T-cell (primary cell): ENCODE measurements around the gene GLT1D1. TPM values are rescaled to one million over a fixed set of nuclear protein-coding genes. Genes with fewer than 3 reads are reported as not detected.

Source experiments
- ATAC-seq, 4 experiments: fragments of 200-7000 bp in 3 of 4; fragments of 150-1000 bp in 1 of 4; cut with Tn5 transposase; replicated peaks in 1 of 4; 1 replicate in 3 of 4; 2 replicates in 1 of 4; pipeline ENCODE4 v1.10.0; 2021; ENCODE audit warnings: moderate library complexity in 3 of 4, mild to moderate bottlenecking in 2 of 4, moderate number of reproducible peaks in 1 of 4
- CTCF ChIA-PET, 2 donors: fragments of 300-600 bp; sonication (Branson Sonifier 250); formaldehyde crosslinking; loops; one replicate each; lab custom pipeline; 2022; ENCODE audit warnings: antibody characterized with exemption in 2 of 2; lab: Charles Lee
- POLR2A ChIA-PET, 2 donors: fragments of 300-600 bp; sonication (Branson Sonifier 250); formaldehyde crosslinking; loops; one replicate each; lab custom pipeline; 2022; ENCODE audit warnings: antibody characterized with exemption in 2 of 2; lab: Charles Lee
- DNase-seq, 35 experiments: peaks; one replicate each; pipeline versions ENCODE4 v3.0.0 to v3.0.0-alpha.2; 2013 to 2023
- H3K27ac ChIP-seq: one replicate; pipeline ENCODE4 v1.5.1; 2013; ENCODE audit warnings: low read length
- H3K27me3 ChIP-seq, 2 experiments: replicated peaks in 1 of 2; 1 replicate in 1 of 2; 2 replicates in 1 of 2; pipeline versions ENCODE4 v1.6.1 to v1.7.0; 2013; ENCODE audit warnings: low read length in 1 of 2, mixed read lengths in 1 of 2; ENCODE audit not compliant: control insufficient read depth in 2 of 2, insufficient read depth in 2 of 2; ENCODE audit errors: extremely low read depth in 1 of 2
- H3K36me3 ChIP-seq, 2 donors: 1 replicate in 1 of 2; 2 replicates in 1 of 2; pipeline versions ENCODE4 v1.6.1 to v1.7.0; 2013; ENCODE audit warnings: low read length in 1 of 2; ENCODE audit not compliant: control insufficient read depth in 2 of 2, insufficient read depth in 1 of 2; ENCODE audit errors: extremely low read depth in 1 of 2
- H3K4me1 ChIP-seq, 2 experiments: 1 replicate in 1 of 2; 2 replicates in 1 of 2; pipeline versions ENCODE4 v1.6.1 to v1.7.0; 2013; ENCODE audit warnings: low read length in 2 of 2, mixed read lengths in 1 of 2; ENCODE audit not compliant: insufficient read depth in 2 of 2, control insufficient read depth in 1 of 2; ENCODE audit errors: extremely low read depth in 1 of 2
- H3K4me3 ChIP-seq, 2 donors: 1 replicate in 1 of 2; 2 replicates in 1 of 2; pipeline versions ENCODE4 v1.5.1 to v1.7.0; 2013; ENCODE audit warnings: mild to moderate bottlenecking in 2 of 2, low read length in 1 of 2, moderate library complexity in 1 of 2; ENCODE audit not compliant: control insufficient read depth in 1 of 2; ENCODE audit errors: extremely low read depth in 1 of 2
- H3K9me3 ChIP-seq: 2 replicates; pipeline ENCODE4 v1.7.0; 2013
- H3K27ac Mint-ChIP-seq, 2 donors: one replicate each; pipeline ENCODE4 v1.8.0; 2020 to 2021; ENCODE audit warnings: mild to moderate bottlenecking in 2 of 2, mixed read lengths in 2 of 2
- H3K27me3 Mint-ChIP-seq, 2 donors: one replicate each; pipeline ENCODE4 v1.8.0; 2021 to 2022; ENCODE audit warnings: mixed read lengths in 2 of 2
- H3K36me3 Mint-ChIP-seq: one replicate; pipeline ENCODE4 v1.8.0; 2021; ENCODE audit warnings: mixed read lengths
- H3K4me1 Mint-ChIP-seq, 3 donors: one replicate each; pipeline ENCODE4 v1.8.0; 2020 to 2022; ENCODE audit warnings: mixed read lengths in 3 of 3, mild to moderate bottlenecking in 1 of 3
- H3K4me3 Mint-ChIP-seq, 3 donors: one replicate each; pipeline ENCODE4 v1.8.0; 2020 to 2022; ENCODE audit warnings: mild to moderate bottlenecking in 3 of 3, mixed read lengths in 3 of 3, moderate library complexity in 3 of 3
- H3K9me3 Mint-ChIP-seq, 3 donors: one replicate each; pipeline ENCODE4 v1.8.0; 2020 to 2022; ENCODE audit warnings: mixed read lengths in 3 of 3
- WGBS: methylation state at CpG from one replicate; pipeline ENCODE4 v1.1.5; 2013; ENCODE audit warnings: missing lambda C conversion rate; ENCODE audit not compliant: insufficient coverage; 5-methylcytosine and 5-hydroxymethylcytosine counted together
- total RNA-seq, 35 experiments: library from RNA in 6 of 35; stranded (reverse) in 6 of 35; fragments of 120-200 nt in 1 of 35; gene quantifications; one replicate each; pipeline versions ENCODE4 v1.2.1 to v1.2.4 and lab custom pipeline; 2013 to 2026

GLT1D1 gene
- total RNA-seq, 5 donors from 2014 or later (not counting 1 experiment from before 2014, with no cell fraction given) = 0.14 to 0.26 TPM; not detected in 3

DNA sequence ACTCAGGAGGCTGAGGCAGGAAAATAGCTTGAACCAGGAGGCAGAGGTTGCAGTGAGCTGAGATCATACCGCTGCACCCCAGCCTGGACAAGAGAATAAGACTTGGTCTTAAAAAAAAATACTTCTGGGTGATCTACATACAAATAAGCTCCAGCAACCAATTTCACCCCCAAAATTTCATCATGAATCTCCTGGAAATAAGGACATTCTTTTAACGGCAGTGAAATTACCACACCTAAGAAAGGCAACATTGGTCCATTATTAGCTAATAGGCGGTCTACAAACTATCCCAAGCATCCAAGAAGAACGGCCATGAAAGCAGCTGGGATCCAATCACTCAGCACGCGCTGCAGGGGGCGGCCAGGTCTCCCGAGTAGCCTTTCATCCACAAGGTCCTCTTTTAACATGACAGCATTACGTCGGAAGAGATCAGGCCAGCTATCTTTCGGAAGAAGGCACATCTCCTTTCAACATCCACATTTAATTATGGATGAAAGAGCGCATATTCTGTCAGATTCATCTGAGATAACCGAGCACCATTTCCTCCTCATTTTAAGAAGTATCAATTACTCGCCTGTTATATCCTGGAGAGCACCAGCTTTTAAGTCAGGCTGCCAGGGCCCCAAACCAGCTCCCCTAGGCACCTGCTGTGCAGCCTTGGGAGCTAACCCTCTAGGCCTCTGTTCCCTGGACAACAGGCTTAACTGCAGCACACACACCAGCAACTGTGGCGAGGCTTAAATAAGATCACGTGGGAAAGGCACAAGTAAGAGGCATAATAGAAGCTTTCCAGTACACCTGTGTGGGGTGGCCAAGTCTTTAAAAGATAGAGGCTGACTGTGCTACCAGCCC is 33.8 kb upstream of the GLT1D1 start:
- peaks cover 59 to 70% (median 67%) of the 10 kb centered on the region in 3 donors for H3K4me1 Mint-ChIP-seq
- H3K9me3 ChIP-seq = no peaks in the 10 kb centered on the region
- H3K4me3 Mint-ChIP-seq = no peak overlapping the region
- ChIA-PET POLR2A (no interaction called here), CTCF (interaction anchor here in 1 of 2 donors (0.8 kb wide), 1 partner anchor 11 kb away, joined by 3 read pairs; no protein-coding TSS in a partner anchor)
- H3K27ac ChIP-seq = no peak overlapping the region
- 91% methylated on average over 13 of the region's 16 CpGs for WGBS
- H3K27me3 ChIP-seq = peaks cover 0 to 6% of the 10 kb centered on the region in 2 experiments
- peaks cover 9 to 60% of the 10 kb centered on the region in 2 experiments for H3K4me1 ChIP-seq
- H3K36me3 ChIP-seq = peaks cover 1 to 12% of the 10 kb centered on the region in 2 donors
- no peaks in the 10 kb centered on the region for H3K9me3 Mint-ChIP-seq
- ATAC-seq = no peak
- no peak overlapping the region for H3K4me3 ChIP-seq
- no peak for DNase-seq
- peaks cover 21% of the 10 kb centered on the region for H3K36me3 Mint-ChIP-seq
- H3K27me3 Mint-ChIP-seq = no peaks in the 10 kb centered on the region
- H3K27ac Mint-ChIP-seq = peak overlapping the region in 1 of 2 donors; percentile 5

DNA sequence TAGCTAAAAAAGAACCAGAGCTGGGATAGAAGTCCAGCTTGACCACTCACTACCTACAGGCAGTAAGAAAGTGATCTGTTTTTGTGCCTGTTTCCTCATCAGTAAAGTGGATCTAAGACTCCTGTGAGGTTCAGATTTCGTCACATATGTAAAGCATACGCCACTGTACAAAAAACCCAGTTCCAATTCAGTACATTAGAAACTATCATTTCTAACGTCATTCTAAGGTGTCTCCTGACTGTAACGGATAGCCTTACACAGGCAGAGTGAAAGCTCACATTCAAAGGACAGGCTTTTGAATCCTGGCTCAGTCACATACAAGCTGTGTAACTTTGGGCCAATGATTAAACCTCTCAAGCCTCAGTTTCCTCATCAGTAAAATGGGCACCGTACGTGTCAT is 33.0 kb upstream of the GLT1D1 start:
- Histone ChIP-seq H3K9me3 (no peaks in the 10 kb centered on the region), H3K27ac (no peak overlapping the region), H3K36me3 (peaks cover 0 to 8% of the 10 kb centered on the region in 2 donors), H3K4me3 (no peak overlapping the region), H3K4me1 (peaks cover 9 to 62% of the 10 kb centered on the region in 2 experiments), H3K27me3 (peaks cover 0 to 7% of the 10 kb centered on the region in 2 experiments)
- WGBS = 100% methylated on average over 6 of the region's 6 CpGs
- no peak for ATAC-seq
- ChIA-PET CTCF (no interaction called here), POLR2A (interaction anchor here in 1 of 2 donors (0.5 kb wide), 1 partner anchor 21 kb away, joined by 5 read pairs; no protein-coding TSS in a partner anchor)
- peaks cover 14% of the 10 kb centered on the region for H3K36me3 Mint-ChIP-seq
- DNase-seq = no peak
- H3K9me3 Mint-ChIP-seq = no peaks in the 10 kb centered on the region
- peaks cover 0 to 2% of the 10 kb centered on the region in 2 donors for H3K27me3 Mint-ChIP-seq
- H3K4me3 Mint-ChIP-seq = no peak overlapping the region
- H3K27ac Mint-ChIP-seq = no peak overlapping the region
- H3K4me1 Mint-ChIP-seq = peaks cover 60 to 65% (median 64%) of the 10 kb centered on the region in 3 donors

DNA sequence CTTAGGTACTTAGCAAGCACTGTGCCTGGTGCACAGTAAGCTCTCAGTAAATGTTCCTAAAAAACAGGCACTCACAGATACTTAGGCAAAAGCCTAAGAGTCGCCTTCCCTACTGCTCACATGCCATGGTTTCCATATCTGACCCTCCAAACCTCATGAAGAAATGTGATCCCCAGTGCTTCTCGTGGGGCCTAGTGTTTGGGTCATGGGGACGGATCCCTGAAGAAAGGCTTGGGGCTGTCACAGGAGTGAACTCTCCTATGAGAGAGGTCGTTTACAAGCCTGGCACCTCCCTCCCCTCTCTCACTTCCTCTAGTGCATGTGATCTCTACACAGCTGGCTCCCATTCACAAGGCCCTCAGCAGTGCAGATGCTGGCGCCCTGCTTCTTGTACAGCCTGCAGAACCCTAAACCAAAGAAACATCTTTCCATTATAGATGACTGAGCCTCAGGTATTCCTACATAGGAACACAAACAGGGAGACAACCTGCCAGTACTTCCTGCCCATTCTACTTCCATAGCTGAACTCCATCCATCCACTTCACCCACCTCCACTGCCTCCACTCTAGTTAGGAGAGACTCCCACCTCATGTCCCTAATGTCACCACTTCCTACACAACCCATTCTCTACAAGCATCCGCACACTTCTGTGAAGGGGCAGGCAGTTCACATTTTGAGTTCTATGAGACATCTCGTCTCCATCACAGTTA is 32.4 kb upstream of the GLT1D1 start:
- H3K4me3 Mint-ChIP-seq = peak overlapping the region; percentile 4 to 77 (median 56)
- peaks cover 0 to 2% of the 10 kb centered on the region in 2 donors for H3K27me3 Mint-ChIP-seq
- ATAC-seq = no peak
- 58% methylated on average over 4 of the region's 7 CpGs for WGBS
- H3K27ac ChIP-seq = peak overlapping the region; percentile 1
- H3K4me1 Mint-ChIP-seq = peaks cover 56 to 61% (median 61%) of the 10 kb centered on the region in 3 donors
- H3K9me3 Mint-ChIP-seq = no peaks in the 10 kb centered on the region
- CTCF ChIA-PET = no interaction called here
- peaks cover 0 to 8% of the 10 kb centered on the region in 2 donors for H3K36me3 ChIP-seq
- POLR2A ChIA-PET = interaction anchor here in 1 of 2 donors (0.5 kb wide), 1 partner anchor 20 kb away, joined by 5 read pairs; no protein-coding TSS in a partner anchor
- DNase-seq = peak in 5 of 35 experiments; percentile 14 to 54 (median 30)
- H3K27ac Mint-ChIP-seq = peak overlapping the region; percentile 21 to 37
- peaks cover 0 to 7% of the 10 kb centered on the region in 2 experiments for H3K27me3 ChIP-seq
- H3K4me3 ChIP-seq = no peak overlapping the region
- peaks cover 9 to 62% of the 10 kb centered on the region in 2 experiments for H3K4me1 ChIP-seq
- no peaks in the 10 kb centered on the region for H3K9me3 ChIP-seq
- H3K36me3 Mint-ChIP-seq = peaks cover 14% of the 10 kb centered on the region

DNA sequence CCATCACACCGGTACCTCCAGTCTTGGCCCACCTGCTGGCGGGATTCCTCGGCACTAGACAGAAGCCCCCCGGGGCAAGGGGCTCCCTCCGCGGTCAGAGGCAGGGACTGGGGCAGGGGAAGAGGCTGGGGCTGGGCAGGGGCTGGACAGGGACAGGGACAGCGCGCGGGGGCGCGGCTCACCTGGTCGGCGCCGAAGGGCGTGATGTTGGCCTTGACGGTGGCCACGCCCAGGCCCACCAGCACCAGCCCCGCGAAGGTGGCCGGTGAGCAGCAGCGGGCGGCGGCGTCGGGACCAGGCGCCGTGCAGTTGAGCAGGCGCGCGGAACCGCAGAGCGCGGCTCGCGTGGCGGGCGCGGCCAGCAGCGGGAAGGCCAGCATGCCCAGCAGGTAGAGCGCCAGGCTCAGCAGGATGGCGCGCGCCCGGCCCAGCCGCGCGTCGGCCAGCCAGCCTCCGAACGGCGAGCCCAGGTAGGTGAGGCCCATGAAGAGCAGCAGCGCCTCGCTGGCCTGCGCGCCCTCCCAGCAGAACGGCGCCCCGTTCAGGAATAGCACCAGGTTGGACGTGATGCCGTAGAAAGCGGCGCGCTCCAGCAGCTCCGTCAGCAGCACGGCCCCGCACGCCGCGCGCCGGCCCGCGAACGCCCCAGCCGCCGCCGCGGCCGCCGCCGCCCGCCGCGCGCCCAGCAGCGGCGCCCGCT is 29.9 kb upstream of the GLT1D1 start:
- H3K36me3 Mint-ChIP-seq = peaks cover 14% of the 10 kb centered on the region
- peaks cover 9 to 49% of the 10 kb centered on the region in 2 experiments for H3K4me1 ChIP-seq
- POLR2A ChIA-PET = no interaction called here

GRCh38 chr12:128823916-128824839 is 29.1 kb upstream of the GLT1D1 start, which contains the start of gene SLC15A4:
Gene SLC15A4 (minus strand): TSS chr12:128823958. CDS start chr12:128823943, 15 bp downstream.
- 14% methylated on average over 61 of the region's 63 CpGs for WGBS
- H3K36me3 ChIP-seq = peaks cover 0 to 8% of the 10 kb centered on the region in 2 donors
- peaks cover 0 to 7% of the 10 kb centered on the region in 2 experiments for H3K27me3 ChIP-seq
- peak within 1 kb of the TSS; percentile 77 to 84 for H3K4me3 ChIP-seq
- H3K27ac ChIP-seq = peak within 1 kb of the TSS; percentile 54
- peak; percentile 75 to 92 (median 86) for DNase-seq
- peak; percentile 90 to 95 (median 94) for ATAC-seq
- H3K27me3 Mint-ChIP-seq = peaks cover 4% of the 10 kb centered on the region in 2 donors
- H3K36me3 Mint-ChIP-seq = peaks cover 14% of the 10 kb centered on the region
- peak within 1 kb of the TSS; percentile 77 to 81 (median 80) for H3K4me3 Mint-ChIP-seq
- peaks cover 29 to 37% (median 32%) of the 10 kb centered on the region in 3 donors for H3K4me1 Mint-ChIP-seq
- H3K4me1 ChIP-seq = peaks cover 9 to 43% of the 10 kb centered on the region in 2 experiments
- ChIA-PET CTCF (interaction anchor here in 1 of 2 donors (1.4 kb wide), 1 partner anchor 41 kb away, joined by 7 read pairs; no protein-coding TSS in a partner anchor), POLR2A (interaction anchor here in 1 of 2 donors (0.8 kb wide), 1 partner anchor 26 kb away, joined by 3 read pairs; no protein-coding TSS in a partner anchor)
- peak within 1 kb of the TSS; percentile 27 to 52 for H3K27ac Mint-ChIP-seq
- H3K9me3 Mint-ChIP-seq = peaks cover 0 to 7% (median 0%) of the 10 kb centered on the region in 3 donors
- H3K9me3 ChIP-seq = no peaks in the 10 kb centered on the region

More for the DNA sequence above, 29.9 kb upstream of the GLT1D1 start:
- H3K9me3 Mint-ChIP-seq = peaks cover 0 to 7% (median 0%) of the 10 kb centered on the region in 3 donors
- CTCF ChIA-PET = interaction anchor here in 1 of 2 donors (1.4 kb wide), 1 partner anchor 40 kb away, joined by 7 read pairs; no protein-coding TSS in a partner anchor
- H3K4me3 Mint-ChIP-seq = peak overlapping the region; percentile 77 to 81 (median 80)
- ATAC-seq = peak in 2 of 4 experiments; percentile 66 to 70
- DNase-seq = peak in 1 of 35 experiments; percentile 4
- H3K4me1 Mint-ChIP-seq = peaks cover 38 to 41% (median 38%) of the 10 kb centered on the region in 3 donors
- WGBS = 1% methylated on average over 84 of the region's 88 CpGs
- peak overlapping the region in 1 of 2 donors; percentile 52 for H3K27ac Mint-ChIP-seq
- Histone ChIP-seq H3K27me3 (peaks cover 0 to 7% of the 10 kb centered on the region in 2 experiments), H3K27ac (no peak overlapping the region), H3K4me3 (peak overlapping the region; percentile 64 to 84), H3K9me3 (no peaks in the 10 kb centered on the region), H3K36me3 (peaks cover 0 to 8% of the 10 kb centered on the region in 2 donors)
- peaks cover 0 to 4% of the 10 kb centered on the region in 2 donors for H3K27me3 Mint-ChIP-seq
